ENCODE measurements around the gene CA6. TPM values are rescaled to one million over a fixed set of nuclear protein-coding genes. Genes with fewer than 3 reads are reported as not detected.
"Not testable (repeated sequence)": the region's sequence is repeated elsewhere in the genome, so short reads cannot be mapped to it uniquely, and the experiment has no call there.

CA6 gene
- total and polyA plus RNA-seq, 2 of the 8 experiments (the other 6 are each of a cell fraction or from before 2014, with no cell fraction given): not detected

DNA sequence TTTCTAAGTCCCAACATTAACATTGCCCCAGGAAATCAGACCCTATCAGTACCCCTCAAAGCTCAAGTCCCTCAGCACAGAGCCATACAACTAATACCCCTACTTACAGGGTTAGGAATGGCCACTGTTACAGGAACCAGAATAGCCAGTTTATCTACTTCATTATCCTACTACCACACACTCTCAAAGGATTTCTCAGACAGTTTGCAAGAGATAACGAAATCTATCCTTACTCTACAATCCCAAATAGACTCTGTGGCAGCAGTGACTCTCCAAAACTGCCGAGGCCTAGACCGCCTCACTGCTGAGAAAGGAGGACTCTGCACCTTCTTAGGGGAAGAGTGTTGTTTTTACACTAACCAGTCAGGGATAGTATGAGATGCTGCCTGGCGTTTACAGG, 48.2 kb upstream of the CA6 start:
- H4K20me1 ChIP-seq (replicated peaks in 1 of 2; ENCODE audit: control insufficient read depth in 1 of 2, insufficient read depth in 2 of 2, low read length in 2 of 2); H2BK120ac ChIP-seq (replicated peaks; ENCODE audit: low read depth, low read length); H3K4me3 ChIP-seq (ENCODE audit: extremely low read depth in 1 of 4, insufficient read depth in 2 of 4, low read depth in 3 of 4, low read length in 4 of 4); H3K79me1 ChIP-seq (ENCODE audit: low read depth, low read length); H3K79me2 ChIP-seq (ENCODE audit: control insufficient read depth in 1 of 2, insufficient read depth in 2 of 2, low read length in 2 of 2); H2BK15ac ChIP-seq (ENCODE audit: low read length); DNase-seq (ENCODE audit: low read depth in 1 of 2, low spot score in 2 of 2); H2BK12ac ChIP-seq (ENCODE audit: low read depth, low read length); FAIRE-seq; H4K5ac ChIP-seq (ENCODE audit: insufficient read length, low read depth, low read length); H3K23me2 ChIP-seq (ENCODE audit: low read depth, low read length); H2AK5ac ChIP-seq (ENCODE audit: low read depth, low read length); H3K4me1 ChIP-seq (replicated peaks in 1 of 4; ENCODE audit: control insufficient read depth in 3 of 4, insufficient read depth in 4 of 4, low read length in 3 of 4); H3K4me2 ChIP-seq (ENCODE audit: insufficient read depth in 1 of 2, low read depth in 2 of 2, low read length in 2 of 2); H3K56ac ChIP-seq (replicated peaks; ENCODE audit: insufficient read length, low read depth, low read length); H3K18ac ChIP-seq (ENCODE audit: extremely low read depth, low read length); H3K36me3 ChIP-seq (ENCODE audit: control insufficient read depth in 2 of 4, insufficient read depth in 4 of 4, low read length in 3 of 4); H3K4ac ChIP-seq (replicated peaks; ENCODE audit: insufficient read length, low read depth, low read length); H4K8ac ChIP-seq (ENCODE audit: extremely low read depth, insufficient read depth, low read length); H4K91ac ChIP-seq (replicated peaks; ENCODE audit: insufficient read length, low read length); CTCF ChIA-PET (ENCODE audit: partially characterized antibody); H3K27me3 ChIP-seq (replicated peaks in 1 of 4; ENCODE audit: control insufficient read depth in 3 of 4, extremely low read depth in 1 of 4, insufficient read depth in 3 of 4, low read length in 3 of 4); H3K23ac ChIP-seq (ENCODE audit: insufficient read length); H2AFZ ChIP-seq (ENCODE audit: low read length); H2BK5ac ChIP-seq (ENCODE audit: low read depth, low read length); H3K14ac ChIP-seq (ENCODE audit: insufficient read length); H3K9ac ChIP-seq (replicated peaks in 1 of 4; ENCODE audit: extremely low read depth in 1 of 4, low read depth in 3 of 4, low read length in 3 of 4); H2BK20ac ChIP-seq (ENCODE audit: low read length); H3K27ac ChIP-seq (ENCODE audit: low read depth, low read length); H3K9me3 ChIP-seq (ENCODE audit: insufficient read depth in 2 of 2, low read depth in 1 of 2, low read length in 1 of 2): not testable (repeated sequence)
- POLR2A ChIA-PET (ENCODE audit: partially characterized antibody): interaction anchor here (1.0 to 1.8 kb wide), 4 partner anchors 18 to 30 kb away, joined by 3 to 13 read pairs (median 6); partner anchors contain the start of gene ENO1
- 84% methylated on average over 4 of the region's 4 CpGs; no CpG with 5 or more reads in 1 of the 2 experiments for WGBS, 2 experiments (ENCODE audit: extremely low coverage in 1 of 2, insufficient coverage in 1 of 2, insufficient read length in 1 of 2, insufficient replicate concordance in 2 of 2, low coverage in 1 of 2, low lambda C conversion rate in 2 of 2, missing lambda C conversion rate in 1 of 2)
